ENCODE measurements around the gene ZNF330.

Gene ZNF330

GRCh38 chr4:141238186-141238585, 17.5 kb downstream of the ZNF330 start:
- no peak for DNase-seq

GRCh38 chr4:141240259-141240658, 19.6 kb downstream of the ZNF330 start:
- DNase-seq = no peak

GRCh38 chr4:141240671-141241070, 20.0 kb downstream of the ZNF330 start:
- DNase-seq = no peak

- DNase-seq = no peak
Measured at GRCh38 chr4:141241986-141242385, 21.3 kb downstream of the ZNF330 start.

GRCh38 chr4:141244419-141244818, 23.7 kb downstream of the ZNF330 start:
- no peak for DNase-seq

- no peak for DNase-seq
Measured at GRCh38 chr4:141246243-141246642, 25.5 kb downstream of the ZNF330 start.

GRCh38 chr4:141246683-141247429, 26.2 kb downstream of the ZNF330 start:
- DNase-seq = no peak

GRCh38 chr4:141247430-141247780, 26.7 kb downstream of the ZNF330 start:
- DNase-seq = no peak

- DNase-seq = no peak
Measured at GRCh38 chr4:141248029-141248428, 27.3 kb downstream of the ZNF330 start.

- DNase-seq = no peak
Measured at GRCh38 chr4:141248486-141248885, 27.8 kb downstream of the ZNF330 start.

- no peak for DNase-seq
Measured at GRCh38 chr4:141254326-141254725, 33.6 kb downstream of the ZNF330 start.

GRCh38 chr4:141255016-141255415, 34.3 kb downstream of the ZNF330 start:
- no peak for DNase-seq

- no peak for DNase-seq
Measured at GRCh38 chr4:141258558-141258957, 37.9 kb downstream of the ZNF330 start.

- DNase-seq = no peak
Measured at GRCh38 chr4:141275834-141276233, 55.1 kb downstream of the ZNF330 start.

- DNase-seq = no peak
Measured at GRCh38 chr4:141283152-141283551, 62.5 kb downstream of the ZNF330 start.

- no peak for DNase-seq
Measured at GRCh38 chr4:141283563-141283962, 62.9 kb downstream of the ZNF330 start.
